GM12878 (cell line): Measurements from ENCODE around the gene HMGXB4. TPM values are rescaled to one million over a fixed set of nuclear protein-coding genes. Genes with fewer than 3 reads are reported as not detected.
A peak's percentile ranks its signal among the peaks of the same experiment; 100 is the strongest.

Experiments used
- ESRRA ChIP-seq: IDR thresholded peaks from 2 replicates; pipeline ENCODE4 v1.6.1; 2012; ENCODE audit warnings: mild to moderate bottlenecking, low read length, improper control_type of control experiment
- IRF3 ChIP-seq: fragments of 450-650 bp; IDR thresholded peaks from 2 replicates; pipeline ENCODE4 v1.6.1; 2014; ENCODE audit warnings: mild to moderate bottlenecking
- IRF5 ChIP-seq: fragments of 450-650 bp; IDR thresholded peaks from 2 replicates; pipeline ENCODE4 v1.6.1; 2017; ENCODE audit warnings: borderline replicate concordance
- NFYB ChIP-seq: IDR thresholded peaks from 2 replicates; pipeline ENCODE4 v1.6.1; 2011; ENCODE audit warnings: low read depth, mild to moderate bottlenecking, low read length, improper control_type of control experiment, moderate library complexity; ENCODE audit not compliant: insufficient read depth
- NR2C2 ChIP-seq: IDR thresholded peaks from 2 replicates; pipeline ENCODE4 v1.6.1; 2011; ENCODE audit warnings: borderline replicate concordance, low read depth; ENCODE audit not compliant: control insufficient read depth, insufficient read length
- RBBP5 ChIP-seq: fragments of 200-600 bp; sonication (generic); conservative IDR thresholded peaks from 2 replicates; pipeline ENCODE4 v1.6.1; 2016
- TCF3 ChIP-seq: IDR thresholded peaks from 2 replicates; pipeline ENCODE4 v1.6.1; 2012; ENCODE audit warnings: low read depth, mild to moderate bottlenecking, low read length, borderline replicate concordance; ENCODE audit not compliant: insufficient read depth
- ZNF207 ChIP-seq: fragments of 450-650 bp; IDR thresholded peaks from 2 replicates; pipeline ENCODE4 v1.6.1; 2014; ENCODE audit warnings: antibody characterized with exemption, mild to moderate bottlenecking, borderline replicate concordance
- polyA plus RNA-seq, 11 experiments: library from polyadenylated mRNA; depleted of rRNA in 4 of 11; unstranded in 6 of 11; stranded (reverse) in 5 of 11; fragments of >200 nt; fragmentation: Nextera tagmentation in 4 of 11; fragmentation: Illumina TruSeq in 1 of 11; extraction: Ambion mirVana in 4 of 11; extraction: Trizol in 1 of 11; gene quantifications; 1 replicate in 1 of 11; 2 replicates in 10 of 11; pipeline versions ENCODE4 v1.2.1 to v1.2.3, GENCODE V29; 2011 to 2016; ENCODE audit warnings: inconsistent platforms in 2 of 11, missing spikeins in 2 of 11, low read depth in 1 of 11
- total RNA-seq, 4 experiments: library from RNA; depleted of rRNA in 3 of 4; stranded (reverse); fragments of >200 nt in 3 of 4; fragmentation: Illumina TruSeq in 1 of 4; extraction: Trizol in 1 of 4; gene quantifications; 2 replicates each; pipeline versions ENCODE4 v1.2.1 to v1.2.3, GENCODE V29; 2013 to 2021

HMGXB4 gene
- total and polyA plus RNA-seq, 10 of the 15 experiments (the other 5 are each of a cell fraction or from before 2014, with no cell fraction given): 15.5 to 44.5 (median 24.9) TPM

- TF ChIP-seq IRF5: no peak
- no peak for TF ChIP-seq NR2C2
- TF ChIP-seq TCF3: peak; percentile 39; the same call in 1 of the 2 replicates
- TF ChIP-seq NFYB: no peak
- TF ChIP-seq ESRRA: no peak
- TF ChIP-seq IRF3: no peak
- TF ChIP-seq ZNF207: no peak
- TF ChIP-seq RBBP5: no peak
Observed at GRCh38 chr22:35310556-35311550, 53.6 kb downstream of the HMGXB4 start (continued).
